ENCODE data around the gene RGS9BP. TPM values are rescaled to one million over a fixed set of nuclear protein-coding genes. Genes with fewer than 3 reads are reported as not detected.

Gene RGS9BP
- total and polyA plus RNA-seq, 2 of the 13 experiments (the other 11 are each of a cell fraction or from before 2014, with no cell fraction given): 0.01 TPM; not detected in 1

DNA sequence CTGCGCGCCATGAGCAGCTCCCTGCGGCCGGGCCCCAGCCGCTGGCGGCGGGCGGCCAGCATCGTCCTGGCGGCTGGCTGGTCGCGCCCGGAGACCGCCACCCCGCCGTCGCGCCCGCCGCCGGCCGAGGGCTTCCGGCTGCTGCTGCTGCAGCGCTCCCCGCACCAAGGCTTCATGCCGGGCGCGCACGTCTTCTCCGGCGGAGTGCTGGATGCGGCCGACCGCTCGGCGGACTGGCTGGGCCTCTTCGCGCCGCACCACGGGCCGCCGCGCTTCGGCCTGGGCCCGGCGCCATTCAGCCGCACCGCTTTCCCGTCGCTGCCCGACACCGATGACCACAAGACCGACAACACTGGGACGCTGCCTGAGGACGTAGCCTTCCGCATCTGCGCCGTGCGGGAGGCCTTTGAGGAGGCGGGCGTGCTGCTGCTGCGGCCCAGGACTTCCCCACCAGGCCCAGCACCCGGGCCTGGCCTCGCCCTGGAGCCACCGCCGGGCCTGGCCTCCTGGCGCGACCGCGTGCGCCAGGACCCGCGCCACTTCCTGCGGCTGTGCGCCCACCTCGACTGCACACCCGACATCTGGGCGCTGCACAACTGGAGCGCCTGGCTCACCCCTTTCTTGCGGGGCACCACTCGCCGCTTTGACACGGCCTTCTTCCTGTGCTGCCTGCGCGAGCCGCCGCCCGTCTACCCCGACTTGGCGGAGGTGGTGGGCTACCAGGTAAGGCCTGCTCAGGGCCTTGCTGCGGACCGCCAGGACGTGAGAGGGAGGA, 16.5 kb downstream of the RGS9BP start (continued):
- TF ChIP-seq NCOA1 (CRISPR knock-in tag; IDR thresholded peaks at IDR 0.05) (no peak; the same call in 1 of the 2 replicates), NR2C2 (CRISPR knock-in tag; IDR thresholded peaks at IDR 0.05; ENCODE audit: borderline replicate concordance) (0 out of 2 replicates have a peak, but pooled peaks have one; percentile 14), MAFG (CRISPR knock-in tag; IDR thresholded peaks at IDR 0.05) (no peak; the same call in 1 of the 2 replicates), TOPORS (CRISPR knock-in tag; IDR thresholded peaks at IDR 0.05) (peak; percentile 70; the same call in 1 of the 2 replicates), TFAP4 (IDR thresholded peaks at IDR 0.05; ENCODE audit: borderline replicate concordance, low read depth) (no peak), TGIF2 (CRISPR knock-in tag; IDR thresholded peaks at IDR 0.05) (peak; percentile 36; the same call in 1 of the 2 replicates), ZFP41 (CRISPR knock-in tag; IDR thresholded peaks at IDR 0.05; ENCODE audit: borderline replicate concordance) (no peak), ZNF24 (IDR thresholded peaks at IDR 0.05) (no peak), ZNF772 (CRISPR knock-in tag; IDR thresholded peaks at IDR 0.05) (no peak), ZNF235 (CRISPR knock-in tag; IDR thresholded peaks at IDR 0.05; ENCODE audit: borderline replicate concordance) (peak; percentile 15; the same call in 1 of the 2 replicates), TP53 (CRISPR knock-in tag; conservative IDR thresholded peaks at IDR 0.05) (no peak), GMEB1 (CRISPR knock-in tag; IDR thresholded peaks at IDR 0.05; ENCODE audit: borderline replicate concordance) (no peak), E2F5 (CRISPR knock-in tag; conservative IDR thresholded peaks at IDR 0.05) (no peak), BCLAF1 (IDR thresholded peaks at IDR 0.05) (no peak)
- TF ChIP-seq, protein P1, sequence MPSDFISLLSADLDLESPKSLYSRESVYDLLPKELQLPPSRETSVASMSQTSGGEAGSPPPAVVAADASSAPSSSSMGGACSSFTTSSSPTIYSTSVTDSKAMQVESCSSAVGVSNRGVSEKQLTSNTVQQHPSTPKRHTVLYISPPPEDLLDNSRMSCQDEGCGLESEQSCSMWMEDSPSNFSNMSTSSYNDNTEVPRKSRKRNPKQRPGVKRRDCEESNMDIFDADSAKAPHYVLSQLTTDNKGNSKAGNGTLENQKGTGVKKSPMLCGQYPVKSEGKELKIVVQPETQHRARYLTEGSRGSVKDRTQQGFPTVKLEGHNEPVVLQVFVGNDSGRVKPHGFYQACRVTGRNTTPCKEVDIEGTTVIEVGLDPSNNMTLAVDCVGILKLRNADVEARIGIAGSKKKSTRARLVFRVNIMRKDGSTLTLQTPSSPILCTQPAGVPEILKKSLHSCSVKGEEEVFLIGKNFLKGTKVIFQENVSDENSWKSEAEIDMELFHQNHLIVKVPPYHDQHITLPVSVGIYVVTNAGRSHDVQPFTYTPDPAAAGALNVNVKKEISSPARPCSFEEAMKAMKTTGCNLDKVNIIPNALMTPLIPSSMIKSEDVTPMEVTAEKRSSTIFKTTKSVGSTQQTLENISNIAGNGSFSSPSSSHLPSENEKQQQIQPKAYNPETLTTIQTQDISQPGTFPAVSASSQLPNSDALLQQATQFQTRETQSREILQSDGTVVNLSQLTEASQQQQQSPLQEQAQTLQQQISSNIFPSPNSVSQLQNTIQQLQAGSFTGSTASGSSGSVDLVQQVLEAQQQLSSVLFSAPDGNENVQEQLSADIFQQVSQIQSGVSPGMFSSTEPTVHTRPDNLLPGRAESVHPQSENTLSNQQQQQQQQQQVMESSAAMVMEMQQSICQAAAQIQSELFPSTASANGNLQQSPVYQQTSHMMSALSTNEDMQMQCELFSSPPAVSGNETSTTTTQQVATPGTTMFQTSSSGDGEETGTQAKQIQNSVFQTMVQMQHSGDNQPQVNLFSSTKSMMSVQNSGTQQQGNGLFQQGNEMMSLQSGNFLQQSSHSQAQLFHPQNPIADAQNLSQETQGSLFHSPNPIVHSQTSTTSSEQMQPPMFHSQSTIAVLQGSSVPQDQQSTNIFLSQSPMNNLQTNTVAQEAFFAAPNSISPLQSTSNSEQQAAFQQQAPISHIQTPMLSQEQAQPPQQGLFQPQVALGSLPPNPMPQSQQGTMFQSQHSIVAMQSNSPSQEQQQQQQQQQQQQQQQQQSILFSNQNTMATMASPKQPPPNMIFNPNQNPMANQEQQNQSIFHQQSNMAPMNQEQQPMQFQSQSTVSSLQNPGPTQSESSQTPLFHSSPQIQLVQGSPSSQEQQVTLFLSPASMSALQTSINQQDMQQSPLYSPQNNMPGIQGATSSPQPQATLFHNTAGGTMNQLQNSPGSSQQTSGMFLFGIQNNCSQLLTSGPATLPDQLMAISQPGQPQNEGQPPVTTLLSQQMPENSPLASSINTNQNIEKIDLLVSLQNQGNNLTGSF (CRISPR knock-in tag; IDR thresholded peaks at IDR 0.05): 0 out of 2 replicates have a peak, but pooled peaks have one; percentile 60

All from HepG2 (cell line).